GM21367 (cell line): ENCODE measurements around the gene ABCC9.
"Not testable (repeated sequence)": the region's sequence is repeated elsewhere in the genome, so short reads cannot be mapped to it uniquely, and the experiment has no call there.

Source experiments
- ATAC-seq: cut with Tn5 transposase; IDR thresholded peaks from one replicate; pipeline ENCODE4 v1.9.1; 2021; ENCODE audit not compliant: unreplicated experiment

The ABCC9 gene

DNA sequence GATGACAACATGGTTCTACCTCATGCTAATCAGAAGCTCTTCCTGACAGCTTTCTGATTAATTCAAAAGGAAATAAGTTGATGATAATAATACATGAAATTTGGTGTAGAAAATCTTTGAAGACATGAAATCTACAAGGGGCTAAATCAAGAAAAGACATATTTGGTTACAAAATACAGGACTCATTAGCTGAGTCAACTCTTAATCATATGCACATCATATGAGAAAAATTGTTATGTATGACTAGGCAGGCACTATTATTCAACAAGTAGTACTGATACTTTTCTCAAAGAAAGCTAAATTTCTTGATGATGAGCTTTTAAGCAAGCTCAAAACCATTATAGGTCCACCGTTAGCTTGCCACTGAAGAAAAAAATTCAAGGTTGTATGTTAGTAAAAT lies 7.1 kb downstream of the ABCC9 start:
- ATAC-seq, result no peak

GRCh38 chr12:21933656-21934055 lies 7.6 kb downstream of the ABCC9 start:
- no peak for ATAC-seq

GRCh38 chr12:21929972-21930371 lies 11.3 kb downstream of the ABCC9 start:
- ATAC-seq, result not testable (repeated sequence)

DNA sequence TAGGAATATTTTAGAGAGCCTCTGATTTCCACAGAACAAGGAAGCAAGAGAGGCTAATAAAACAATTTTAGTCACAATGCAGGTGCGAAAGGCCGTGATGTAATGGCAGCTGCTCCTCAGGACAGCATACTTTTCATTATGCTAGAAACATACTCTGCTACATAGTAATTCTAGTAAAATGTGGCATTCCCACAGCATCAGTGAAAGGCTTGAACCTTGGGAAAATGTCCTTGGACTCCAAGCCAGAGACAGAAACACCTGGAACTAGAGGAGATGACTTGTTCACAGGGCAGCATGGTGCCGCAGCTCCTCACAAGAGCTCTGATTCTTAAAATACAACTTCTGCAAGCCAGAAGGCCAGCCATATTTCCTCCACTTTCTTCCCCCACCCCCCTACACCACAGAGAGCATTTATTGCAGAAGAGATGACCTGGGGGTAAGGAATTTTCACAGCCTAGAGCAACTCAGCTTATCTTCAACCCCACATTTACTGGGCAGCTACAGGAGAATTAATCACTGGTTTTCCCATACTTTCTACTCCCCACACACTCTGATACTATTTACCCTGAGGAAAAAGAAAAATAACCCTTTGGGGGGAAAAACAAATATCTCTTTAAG lies 15.8 kb downstream of the ABCC9 start:
- no peak for ATAC-seq

GRCh38 chr12:21921436-21921835 lies 19.8 kb downstream of the ABCC9 start:
- no peak for ATAC-seq

DNA sequence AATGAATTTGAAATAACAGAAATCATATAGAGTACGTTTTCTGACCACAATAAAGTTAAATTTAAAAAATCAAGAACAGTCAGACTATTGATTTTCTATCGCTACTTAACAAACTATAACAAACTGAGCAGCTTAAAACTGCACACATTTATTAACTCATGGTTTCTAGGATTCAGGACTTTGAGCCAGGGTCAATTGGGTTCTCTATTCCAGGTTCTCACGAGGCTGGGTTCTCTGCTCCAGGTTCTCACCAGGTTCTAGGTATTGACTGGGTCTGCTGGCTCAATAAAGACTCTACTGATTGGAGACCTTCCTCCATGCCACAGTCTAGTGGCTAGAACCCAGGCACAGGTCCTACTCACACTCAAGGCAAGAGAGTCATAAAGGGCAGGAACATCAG lies 22.8 kb downstream of the ABCC9 start:
- no peak for ATAC-seq

DNA sequence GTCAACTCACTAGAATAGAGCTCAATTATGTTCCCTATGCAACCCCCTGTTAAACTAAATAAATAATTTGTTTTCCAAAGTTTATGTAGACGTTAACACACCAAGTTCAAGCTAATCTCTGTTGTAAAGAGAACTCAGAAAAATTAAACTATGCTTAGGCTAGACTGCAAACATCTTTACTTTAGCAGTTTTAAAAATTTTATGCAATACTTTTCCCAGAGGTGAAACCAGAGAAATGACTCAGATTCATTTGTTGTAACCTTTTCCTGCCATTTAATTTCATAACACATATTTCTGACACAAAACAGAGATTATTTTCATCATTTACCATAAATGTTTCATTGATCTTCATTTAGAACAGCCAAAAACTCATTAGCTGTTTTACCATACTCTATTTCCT lies 27.4 kb downstream of the ABCC9 start:
- ATAC-seq, result no peak

DNA sequence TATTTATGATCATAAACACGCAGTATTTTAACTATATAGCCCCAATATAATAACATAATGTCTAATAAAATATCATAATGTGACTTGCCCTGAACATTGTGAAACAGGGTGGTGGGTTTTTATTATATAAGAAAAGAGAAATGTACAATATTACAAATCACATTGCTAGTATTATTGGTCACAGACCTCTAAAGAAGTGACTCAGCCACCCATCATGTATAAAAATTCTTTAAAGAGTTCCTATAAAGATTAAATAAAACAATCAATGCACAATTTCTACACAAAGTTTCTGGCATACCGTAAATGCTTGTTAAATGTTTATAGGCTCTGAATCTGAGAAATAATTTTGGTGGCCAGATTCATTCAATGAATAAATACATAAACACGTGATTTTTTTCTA lies 28.9 kb downstream of the ABCC9 start:
- ATAC-seq, result no peak

DNA sequence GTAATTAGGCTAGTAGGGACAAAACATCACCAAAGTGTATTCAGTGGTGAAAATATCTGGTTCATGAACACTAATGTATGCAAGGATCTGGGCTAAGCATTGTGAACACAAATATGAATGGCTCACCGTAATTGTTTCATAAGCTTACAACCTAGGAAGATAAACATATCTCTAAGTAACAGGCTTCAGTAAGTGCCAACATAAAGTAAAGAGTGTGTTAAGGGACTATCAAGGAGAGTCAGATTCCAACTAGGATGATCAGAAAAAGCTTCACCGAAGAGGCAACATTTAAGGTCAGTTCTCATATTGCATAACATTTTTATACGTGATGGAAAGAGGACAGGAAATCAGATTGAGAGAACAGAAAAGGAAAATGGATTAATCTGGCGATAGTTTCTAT lies 29.4 kb downstream of the ABCC9 start:
- ATAC-seq, result no peak

GRCh38 chr12:21910657-21911056 lies 30.6 kb downstream of the ABCC9 start:
- no peak for ATAC-seq

DNA sequence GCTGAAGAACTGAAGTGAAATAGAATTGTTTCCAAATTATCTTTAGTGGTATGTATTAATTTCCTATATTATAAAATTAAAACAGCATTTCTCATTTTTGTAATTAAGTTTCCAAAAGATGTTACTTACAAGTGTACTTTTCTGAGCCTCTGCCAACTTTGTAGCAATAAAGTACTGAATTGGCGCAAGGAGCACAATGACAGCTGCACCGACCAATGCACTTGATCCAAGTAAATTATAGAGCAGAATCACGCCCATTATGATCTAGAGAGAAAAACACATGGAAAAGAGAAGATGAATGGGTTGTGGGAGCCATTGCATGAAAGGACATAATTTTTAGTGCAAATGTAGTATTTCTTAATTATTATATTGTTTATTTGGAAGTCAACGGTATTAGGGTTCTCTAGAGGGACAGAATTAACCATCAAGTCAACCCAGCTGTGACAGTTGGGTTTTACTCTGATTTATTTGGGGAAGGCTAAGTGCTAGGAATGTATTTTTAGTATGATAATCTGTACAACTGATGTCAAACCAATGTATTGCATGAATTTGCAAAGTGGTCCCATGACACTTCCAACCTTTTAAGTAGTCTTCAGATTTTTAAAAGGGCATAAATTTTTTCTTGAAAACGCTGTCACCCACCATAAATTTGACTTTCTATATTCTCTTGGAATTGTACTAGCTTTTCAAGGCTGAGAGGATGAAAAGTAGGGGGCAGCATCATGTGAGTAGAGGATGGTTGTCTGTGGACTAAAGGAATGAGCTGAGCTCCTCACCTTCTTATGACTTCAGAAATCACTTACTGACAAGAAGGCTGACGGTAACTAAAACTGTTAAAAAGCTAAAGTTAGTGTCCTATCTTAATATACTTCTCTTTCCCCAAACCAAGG lies 33.0 kb downstream of the ABCC9 start:
- no peak for ATAC-seq

DNA sequence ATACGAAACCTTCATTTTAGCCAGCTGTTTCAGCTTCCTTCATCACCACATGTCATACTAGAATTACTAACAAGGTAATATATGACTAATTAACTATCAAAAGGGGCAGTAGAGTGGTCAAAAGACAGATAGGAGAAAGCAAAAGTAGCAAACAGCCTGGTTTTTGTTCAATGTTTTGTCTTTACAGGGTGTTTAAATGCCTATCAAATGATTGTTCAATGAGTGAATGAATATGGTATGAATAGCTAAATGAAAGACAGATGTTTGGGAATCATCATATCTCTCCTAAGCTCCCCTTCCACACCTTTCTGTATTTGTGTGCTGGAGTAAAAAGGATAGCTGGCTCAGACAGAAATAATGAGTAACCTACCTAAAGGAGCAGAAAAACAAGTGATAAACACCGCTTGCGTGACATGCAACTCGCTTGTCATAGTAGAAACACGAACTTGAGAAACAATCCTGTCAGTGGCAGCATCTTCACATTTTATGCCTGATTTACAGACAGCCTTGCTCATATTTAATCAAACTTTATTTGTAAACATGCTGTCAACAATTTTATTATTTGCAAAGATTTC lies 34.2 kb downstream of the ABCC9 start:
- no peak for ATAC-seq

GRCh38 chr12:21899532-21899931 lies 41.7 kb downstream of the ABCC9 start:
- ATAC-seq, result not testable (repeated sequence)

DNA sequence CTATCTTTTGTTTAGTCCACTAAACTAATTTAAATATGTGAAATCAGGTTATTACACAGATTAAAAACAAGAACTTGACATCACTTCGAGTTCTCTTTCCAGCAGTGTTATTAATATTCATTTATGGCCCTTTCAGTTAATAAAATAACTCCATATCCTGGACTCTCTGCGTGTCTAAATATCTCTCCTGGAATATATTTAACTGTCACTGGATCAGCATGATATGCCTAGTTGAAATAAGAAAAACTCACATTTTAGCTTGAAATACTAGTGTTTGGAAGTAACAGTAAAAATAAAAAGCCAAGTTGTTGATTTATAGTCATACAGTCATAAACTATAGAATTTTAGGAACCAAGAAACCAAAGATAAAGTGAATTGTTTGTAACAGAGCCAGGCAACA lies 45.6 kb downstream of the ABCC9 start:
- no peak for ATAC-seq

DNA sequence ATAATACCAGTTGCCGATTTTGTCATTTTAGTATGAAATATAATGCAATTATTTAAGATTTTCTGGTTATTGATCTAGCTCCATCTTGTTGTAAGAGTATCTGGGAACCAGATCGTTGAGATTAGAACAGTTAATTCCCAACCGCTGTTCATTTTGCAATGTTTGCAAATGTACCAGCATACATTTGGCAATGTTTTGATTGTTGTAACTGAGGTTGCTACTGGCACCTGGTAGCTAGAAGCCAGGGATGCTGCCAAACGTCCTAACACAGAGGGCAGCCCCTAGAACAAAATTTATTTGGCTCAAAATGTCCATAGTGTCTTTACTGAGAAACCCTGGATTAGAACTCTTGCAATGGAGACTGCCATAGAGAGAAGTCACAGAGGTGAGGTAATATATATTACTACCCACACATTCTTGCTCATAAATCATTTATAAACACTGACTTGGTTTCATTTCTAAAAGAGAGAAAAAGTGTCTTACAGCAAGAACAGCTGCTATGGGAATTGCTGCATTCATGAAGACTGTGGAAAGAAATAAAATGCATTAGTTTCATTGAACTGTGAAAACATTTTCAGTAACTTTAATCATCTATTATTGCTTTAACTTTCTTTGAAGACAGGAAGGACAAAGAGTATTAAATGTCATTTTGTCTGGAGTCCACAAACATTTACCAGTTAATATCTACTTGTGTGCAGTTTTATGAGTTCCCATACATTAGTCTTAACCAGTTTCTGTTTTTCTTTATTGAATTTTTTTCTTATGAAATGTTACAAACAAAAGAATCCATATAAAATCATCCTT lies 46.2 kb downstream of the ABCC9 start:
- no peak for ATAC-seq

DNA sequence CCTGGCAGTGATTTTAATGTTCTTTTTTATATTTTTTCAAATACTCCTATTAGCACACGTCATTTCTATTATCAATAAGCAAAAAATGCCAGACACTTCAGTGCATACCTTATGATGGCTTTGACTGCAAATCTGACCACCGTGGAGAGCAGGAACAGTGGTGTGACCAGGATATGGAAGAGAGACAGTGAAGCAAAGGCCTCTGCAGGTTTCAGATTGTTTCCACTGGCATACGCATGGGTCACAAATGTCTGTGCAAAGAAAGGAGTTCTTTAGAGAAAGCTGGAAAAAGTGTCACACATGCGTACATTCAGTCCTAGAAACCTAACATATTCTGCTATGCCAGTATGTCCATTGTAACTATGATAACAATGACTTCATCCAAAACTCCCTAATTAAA lies 47.3 kb downstream of the ABCC9 start:
- no peak for ATAC-seq

- ATAC-seq, result no peak
These were observed 48.9 kb downstream of the ABCC9 start for GRCh38 chr12:21892341-21892740.

DNA sequence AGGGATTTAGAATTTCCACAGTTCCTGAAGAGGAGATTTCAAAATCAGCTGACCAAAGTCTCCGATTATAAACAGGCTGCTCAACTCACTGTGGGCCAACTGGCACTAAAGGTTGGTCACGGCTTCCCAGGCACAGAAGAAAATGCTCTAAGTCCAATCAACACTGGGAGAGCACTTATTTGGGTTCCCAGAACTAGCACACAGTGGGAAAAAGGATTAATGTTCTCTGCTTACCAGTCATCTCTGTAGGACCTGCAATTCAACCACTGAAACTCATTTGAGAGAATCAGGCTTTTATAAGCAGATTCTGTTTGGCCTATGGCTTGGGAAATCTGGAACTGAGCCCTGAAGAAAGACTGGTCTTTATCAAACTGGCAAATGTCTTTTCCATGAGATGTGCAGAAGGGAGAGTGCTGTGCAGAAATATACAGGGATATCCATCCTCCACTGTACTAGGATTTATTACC lies 49.4 kb downstream of the ABCC9 start:
- ATAC-seq, result no peak

DNA sequence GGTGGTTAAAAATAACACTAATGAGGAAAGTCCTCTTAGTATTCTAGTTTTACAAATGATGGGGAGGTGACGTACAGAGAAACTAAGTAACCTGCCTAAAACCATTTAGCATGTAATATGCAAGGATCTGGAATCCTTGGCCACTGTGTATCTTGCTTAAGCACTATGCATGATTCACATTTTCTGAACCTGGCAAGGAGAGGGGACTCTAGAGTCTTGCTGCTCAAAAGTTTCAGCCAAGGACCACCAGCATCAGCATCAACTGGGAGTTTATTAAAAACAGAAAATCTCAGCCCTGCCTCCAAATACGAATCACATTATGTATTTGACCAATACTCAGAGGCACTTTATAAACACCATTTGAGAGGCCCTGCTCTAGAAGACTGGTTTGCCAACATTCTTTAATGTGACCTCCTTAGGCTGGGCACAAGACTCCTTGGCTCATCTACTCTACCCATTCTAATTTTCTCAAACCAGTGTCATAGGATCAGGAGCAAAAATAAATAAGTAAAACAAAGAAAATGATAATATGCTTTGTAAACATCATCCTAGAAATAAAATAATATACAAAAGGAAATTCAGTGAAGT lies 52.9 kb downstream of the ABCC9 start:
- no peak for ATAC-seq

GRCh38 chr12:21884936-21885335 lies 56.3 kb downstream of the ABCC9 start:
- ATAC-seq, result no peak

DNA sequence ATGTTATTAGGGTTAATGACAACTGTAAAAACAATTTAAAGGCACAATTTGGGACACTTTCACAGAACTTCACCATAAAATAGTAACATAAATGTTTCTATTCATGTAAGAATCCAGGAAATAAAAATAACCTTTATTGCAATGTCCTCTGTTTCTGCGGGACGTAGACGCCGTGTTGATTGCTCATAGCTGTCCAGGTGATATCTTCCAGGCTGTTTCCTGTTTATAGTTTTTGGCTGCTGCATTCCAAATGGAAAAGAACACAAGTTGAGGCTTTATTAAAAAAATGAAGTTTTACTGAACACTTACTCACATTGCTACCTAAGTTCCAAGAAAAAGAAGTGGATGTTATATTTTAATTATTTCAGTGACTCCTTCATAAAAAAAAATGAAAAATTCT lies 58.6 kb downstream of the ABCC9 start:
- no peak for ATAC-seq
